GM20431 (cell line): ENCODE measurements around the gene GCNT2.
"Not testable (repeated sequence)": the region's sequence is repeated elsewhere in the genome, so short reads cannot be mapped to it uniquely, and the experiment has no call there.

ENCODE experiments used
- in situ Hi-C: fragments of 300-500 bp; cut with MseI, MboI; formaldehyde crosslinking; loops from one replicate; pipeline ENCODE4 v1.15.0; 2020; ENCODE audit warnings: low sequenced_read_pairs; ENCODE audit not compliant: unreplicated experiment

GCNT2 gene

DNA sequence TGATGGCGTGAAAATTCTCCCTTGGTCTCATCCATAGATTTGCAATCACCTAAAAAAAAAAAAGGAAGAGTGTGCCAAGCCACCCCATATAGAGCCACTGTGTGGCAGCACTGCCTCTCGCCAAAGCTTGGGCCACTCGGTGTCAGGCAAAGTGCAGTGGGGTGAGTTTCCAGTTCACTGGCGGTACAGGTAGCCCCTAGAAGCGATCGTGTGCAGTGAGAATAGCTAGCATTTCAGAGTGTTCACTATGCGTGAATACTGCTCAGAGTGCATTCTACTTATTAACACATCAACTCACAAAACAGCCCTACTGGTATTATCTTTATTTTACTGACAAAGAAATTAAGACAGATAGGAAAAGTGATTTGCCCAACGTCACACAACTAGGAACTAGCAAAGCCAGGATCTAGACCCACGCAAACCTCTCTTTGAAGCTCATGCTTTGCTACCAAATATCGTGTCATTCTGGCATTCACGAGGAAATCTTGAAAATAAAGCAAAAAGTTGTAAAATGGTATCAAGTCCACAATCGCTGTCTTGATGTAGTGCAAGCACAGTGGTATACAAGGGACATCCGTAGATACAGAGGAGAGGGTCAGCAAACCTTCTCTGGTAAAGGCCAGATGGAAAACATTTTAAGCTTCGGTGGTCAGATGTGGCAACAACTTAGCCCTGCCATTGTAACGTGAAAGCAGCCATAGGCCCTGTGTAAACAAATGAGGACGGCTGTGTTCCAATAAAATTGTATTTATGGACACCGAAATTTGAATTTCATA, 10.4 kb upstream of the GCNT2 start:
- in situ Hi-C loops, result loop anchor here (25.0 kb wide), 1 partner anchor 177 kb away; the partner anchor contains the start of genes C6orf52 and PAK1IP1

DNA sequence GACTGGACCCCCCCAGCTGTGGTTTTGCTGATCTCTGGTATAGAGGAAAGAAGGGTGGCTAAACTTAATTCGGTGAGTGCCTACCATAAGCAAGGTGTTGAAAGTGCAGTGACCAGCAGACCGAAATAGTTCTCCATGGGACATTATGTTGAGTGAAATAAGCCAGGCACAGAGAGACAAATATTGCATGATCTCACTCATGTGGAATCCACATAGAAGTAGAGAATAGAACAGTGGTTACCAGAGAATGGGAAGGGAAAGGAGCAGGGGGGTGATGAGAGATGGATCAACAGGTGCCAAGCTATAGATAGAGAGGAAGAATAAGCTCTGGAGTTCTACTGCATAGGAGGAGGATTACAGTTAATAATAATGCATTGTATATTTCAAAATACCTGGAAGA, 9.7 kb upstream of the GCNT2 start:
- in situ Hi-C loops, result loop anchor here (25.0 kb wide), 1 partner anchor 176 kb away; the partner anchor contains the start of genes C6orf52 and PAK1IP1

GRCh38 chr6:10513544-10513943, 7.6 kb upstream of the GCNT2 start:
- in situ Hi-C loops, result loop anchor here (25.0 kb wide), 1 partner anchor 174 kb away; the partner anchor contains the start of genes C6orf52 and PAK1IP1

- in situ Hi-C loops, result loop anchor here (25.0 kb wide), 1 partner anchor 173 kb away; the partner anchor contains the start of genes C6orf52 and PAK1IP1
These were observed 6.9 kb upstream of the GCNT2 start for GRCh38 chr6:10514049-10514780.

DNA sequence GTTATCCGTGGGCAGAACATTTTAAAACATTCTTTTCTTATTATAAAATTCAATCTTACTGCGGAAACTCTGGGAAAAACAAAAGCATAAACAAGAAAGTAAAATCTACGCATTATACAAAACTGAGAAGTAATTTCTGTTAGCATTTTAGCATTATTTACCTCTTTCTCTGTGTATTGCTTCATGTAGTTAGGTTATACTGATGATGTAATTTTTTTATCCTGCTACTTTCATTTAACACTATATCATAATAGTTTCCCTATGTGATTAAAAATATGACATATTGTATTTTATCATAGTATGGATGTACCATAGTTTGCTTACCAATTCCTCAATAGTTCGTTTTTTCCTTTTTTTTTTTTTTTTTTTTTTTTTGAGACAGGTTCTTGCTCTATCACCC, 4.2 kb upstream of the GCNT2 start:
- in situ Hi-C loops, result loop anchor here (25.0 kb wide), 1 partner anchor 170 kb away; the partner anchor contains the start of genes C6orf52 and PAK1IP1

- in situ Hi-C loops, result loop anchor here (25.0 kb wide), 1 partner anchor 169 kb away; the partner anchor contains the start of genes C6orf52 and PAK1IP1
These were observed 2.4 kb upstream of the GCNT2 start for GRCh38 chr6:10518557-10519407.

GRCh38 chr6:10519408-10519697, 1.8 kb upstream of the GCNT2 start:
- in situ Hi-C loops, result loop anchor here (25.0 kb wide), 1 partner anchor 168 kb away; the partner anchor contains the start of genes C6orf52 and PAK1IP1

DNA sequence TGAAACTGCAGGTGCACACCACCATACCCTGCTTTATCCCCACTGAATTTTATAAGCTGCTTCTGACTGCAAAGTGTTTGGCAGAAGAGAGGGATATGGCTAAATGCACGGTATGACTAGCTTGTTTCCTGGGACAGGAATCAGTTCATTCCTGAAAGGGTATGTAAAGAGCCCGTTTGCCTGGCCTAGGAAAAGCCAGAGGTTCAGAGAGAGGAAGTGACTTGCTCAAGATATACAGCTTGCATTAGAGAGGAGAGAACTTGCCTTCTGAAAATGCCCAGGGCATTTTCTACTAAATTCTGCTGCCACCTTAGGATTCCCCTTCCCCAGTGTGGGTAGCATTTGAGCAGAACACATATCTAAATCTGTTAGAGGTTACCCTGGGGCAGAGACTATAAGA, 683 bp upstream of the GCNT2 start:
- in situ Hi-C loops, result loop anchor here (25.0 kb wide), 1 partner anchor 167 kb away; the partner anchor contains the start of genes C6orf52 and PAK1IP1

DNA sequence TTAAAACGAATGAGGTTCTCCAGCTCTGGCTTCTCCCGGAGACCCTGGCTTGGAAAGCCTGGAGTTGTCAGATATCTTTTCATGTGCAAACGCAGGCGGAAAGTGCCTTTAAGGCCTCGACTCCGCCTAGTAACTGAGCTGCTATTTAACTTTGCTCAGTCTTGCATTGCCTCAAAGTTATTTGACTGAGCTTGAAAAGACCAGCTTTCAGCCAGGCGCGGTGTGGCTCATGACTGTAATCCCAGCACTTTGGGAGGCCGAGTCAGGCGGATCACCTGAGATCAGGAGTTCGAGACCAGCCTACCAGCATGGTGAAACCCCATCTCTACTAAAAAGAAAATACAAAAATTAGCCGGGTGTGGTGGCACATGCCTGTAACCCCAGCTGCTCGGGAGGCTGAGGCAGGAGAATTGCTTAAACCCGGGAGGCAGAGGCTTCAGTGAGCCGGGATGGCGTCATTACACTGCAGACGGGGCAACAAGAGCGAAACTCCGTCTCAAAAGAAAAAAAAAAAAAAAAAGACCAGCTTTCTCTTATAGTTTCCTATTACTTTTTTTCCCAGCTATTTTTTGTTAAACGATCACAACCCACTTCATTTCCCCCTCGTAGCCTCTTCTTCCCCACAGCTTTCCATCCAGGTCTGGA, 1.9 kb downstream of the GCNT2 start:
- in situ Hi-C loops, result loop anchor here (25.0 kb wide), 1 partner anchor 164 kb away; the partner anchor contains the start of genes C6orf52 and PAK1IP1

DNA sequence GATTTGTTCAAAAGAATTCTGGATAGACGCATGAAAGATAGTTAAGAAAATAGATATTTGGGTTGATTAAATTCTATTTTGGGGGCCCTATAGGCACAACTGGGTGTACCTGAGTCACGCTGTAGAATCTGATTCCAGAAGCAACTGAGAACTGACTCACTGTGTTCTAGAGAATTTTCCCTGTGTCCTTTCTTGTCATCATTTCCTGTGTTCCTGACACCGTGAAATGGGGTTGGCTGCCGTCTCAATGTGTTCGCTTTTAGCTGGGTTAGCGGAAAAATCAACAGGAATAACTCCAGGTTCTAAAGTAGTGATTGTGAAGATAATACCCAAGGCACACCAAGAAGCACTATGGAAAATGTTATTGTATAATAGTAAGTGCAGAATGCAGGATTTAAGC, 5.0 kb downstream of the GCNT2 start:
- in situ Hi-C loops, result no loop called here

DNA sequence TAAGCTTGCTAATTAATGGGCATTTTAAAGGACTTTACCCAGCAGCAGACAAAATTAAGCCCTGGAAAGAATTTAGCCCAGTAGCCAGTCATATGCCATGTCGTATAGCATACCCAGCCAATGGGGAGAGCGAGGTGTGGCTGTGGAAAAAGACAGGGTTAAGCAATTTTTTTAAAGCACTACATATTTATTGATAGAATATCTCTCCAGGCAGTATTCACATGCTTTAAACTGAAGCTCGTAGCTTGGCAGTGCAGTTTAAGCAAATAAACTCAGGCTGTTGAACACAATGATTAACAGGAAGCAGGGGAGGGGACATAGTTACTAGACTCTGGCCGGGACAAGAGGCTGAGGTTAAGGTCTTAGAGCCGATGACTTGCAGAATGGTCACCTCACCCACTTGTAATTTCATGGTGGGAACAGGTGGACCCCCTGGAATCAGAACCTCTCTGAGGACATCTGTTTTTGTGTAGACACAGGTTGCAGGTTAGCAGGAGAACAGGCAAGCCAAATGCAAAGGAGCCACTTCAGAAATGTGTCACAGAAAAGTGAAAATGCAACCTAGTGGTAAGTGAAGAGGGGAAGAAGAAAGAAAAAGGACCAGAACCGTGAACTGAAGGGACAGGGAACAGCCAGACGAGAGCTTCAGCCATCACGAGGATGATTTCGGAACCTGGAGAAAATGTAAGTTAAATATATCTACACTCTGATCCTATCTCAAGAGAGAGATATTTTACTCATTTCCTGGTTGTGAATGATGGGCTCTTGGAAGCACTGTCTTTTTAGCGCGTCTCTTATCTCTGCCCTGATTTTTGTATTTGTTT, 7.2 kb downstream of the GCNT2 start:
- in situ Hi-C loops, result no loop called here

- in situ Hi-C loops, result no loop called here
These were observed 8.2 kb downstream of the GCNT2 start for GRCh38 chr6:10529231-10529801.

DNA sequence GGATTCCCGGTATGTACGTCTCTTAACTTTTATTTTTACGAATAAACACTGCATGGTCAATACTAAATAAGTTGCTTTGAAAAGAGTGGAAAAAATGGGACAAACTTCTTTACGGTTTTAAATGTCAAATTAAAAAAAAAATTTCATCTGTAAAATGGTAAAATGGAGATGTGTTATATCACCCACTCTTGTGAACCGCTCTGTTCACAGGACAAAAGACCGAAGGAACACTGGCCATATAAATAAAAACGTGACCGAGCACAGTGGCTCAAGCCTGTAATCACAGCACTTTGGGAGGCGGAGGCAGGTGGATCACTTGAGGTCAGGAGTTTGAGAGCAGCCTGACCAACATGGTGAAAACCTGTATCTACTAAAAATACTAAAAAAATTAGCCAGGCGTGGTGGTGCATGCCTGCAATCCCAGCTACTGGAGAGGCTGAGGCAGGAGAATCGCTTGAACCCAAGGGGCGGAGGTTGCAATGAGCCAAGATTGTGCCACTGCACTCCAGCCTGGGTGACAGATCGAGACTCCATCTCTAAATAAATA, 8.8 kb downstream of the GCNT2 start:
- in situ Hi-C loops, result not testable (repeated sequence)

GRCh38 chr6:10531503-10531902, 10.4 kb downstream of the GCNT2 start:
- in situ Hi-C loops, result no loop called here

- in situ Hi-C loops, result no loop called here
These were observed 10.8 kb downstream of the GCNT2 start for GRCh38 chr6:10531942-10532341.

DNA sequence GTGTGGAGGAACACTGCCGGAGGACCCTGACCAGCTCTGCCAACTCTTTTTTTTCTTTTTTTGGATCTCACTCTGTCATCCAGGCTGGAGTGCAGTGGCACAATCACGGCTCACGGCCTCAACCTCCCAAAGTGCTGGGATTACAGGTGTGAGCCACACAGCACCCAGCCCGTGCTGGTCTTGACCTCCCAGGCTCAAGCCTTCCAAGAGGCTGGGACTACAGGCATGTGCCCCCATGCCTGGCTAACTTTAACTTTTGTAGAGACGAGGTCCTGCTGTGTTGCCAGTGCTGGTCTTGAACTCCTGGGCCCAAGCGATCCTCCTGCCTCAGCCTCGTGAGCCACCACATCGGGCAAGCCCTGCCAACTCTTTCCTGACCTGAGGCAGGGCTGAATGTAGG, 11.2 kb downstream of the GCNT2 start:
- in situ Hi-C loops, result no loop called here

GRCh38 chr6:10534419-10534762, 13.2 kb downstream of the GCNT2 start:
- in situ Hi-C loops, result no loop called here

DNA sequence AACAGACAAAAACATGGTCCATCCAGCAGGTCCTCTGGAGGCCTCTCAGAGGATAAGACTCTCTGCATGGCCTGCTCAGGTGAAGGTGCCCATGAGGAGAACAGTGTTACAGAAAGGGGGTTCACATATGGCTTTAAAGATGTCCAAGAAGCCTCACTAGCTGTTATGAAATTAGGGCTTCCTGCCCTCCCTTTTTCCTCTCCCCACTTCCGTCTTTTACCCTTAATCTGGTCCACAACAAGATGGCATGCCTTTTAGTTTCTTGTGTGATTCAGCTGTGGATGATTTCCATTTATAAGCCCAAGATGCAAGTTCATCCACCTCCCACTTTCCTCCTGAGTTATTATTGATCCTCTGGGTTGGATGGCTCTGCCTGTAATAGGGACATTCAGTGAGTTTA, 14.0 kb downstream of the GCNT2 start:
- in situ Hi-C loops, result no loop called here
